ENCODE measurements around the gene C11orf58. TPM values are rescaled to one million over a fixed set of nuclear protein-coding genes. Genes with fewer than 3 reads are reported as not detected.

Gene C11orf58
- total and polyA plus RNA-seq, 2 experiments from 2014 or later = 164 to 280 TPM

- TF ChIP-seq ZNF462 (CRISPR knock-in tag; IDR thresholded peaks at IDR 0.05) (no peak), EZH2phosphoT487 (IDR thresholded peaks at IDR 0.05; ENCODE audit: unreplicated experiment) (no peak), CTCF (conservative IDR thresholded peaks at IDR 0.05; ENCODE audit: low read depth in 2 of 2) (no peak), STAT1 (IDR thresholded peaks at IDR 0.05; ENCODE audit: unreplicated experiment) (no peak), ZNF331 (CRISPR knock-in tag; IDR thresholded peaks at IDR 0.05; ENCODE audit: low read depth) (no peak)
Measured at GRCh38 chr11:16749666-16750065, 11.2 kb downstream of the C11orf58 start (continued).

- peaks cover 93% of the 10 kb centered on the region for H3K36me3 Mint-ChIP-seq (ENCODE audit: low read depth)
- Histone ChIP-seq H3K4me2 (no peak overlapping the region), H3F3A (replicated peaks; ENCODE audit: low read depth) (no peaks in the 10 kb centered on the region), H3K27ac (ENCODE audit: low read depth) (no peak overlapping the region), H3K79me2 (replicated peaks; ENCODE audit: insufficient read depth) (peaks cover 35% of the 10 kb centered on the region), H4K20me1 (replicated peaks; ENCODE audit: insufficient read depth) (peaks cover 33% of the 10 kb centered on the region), H3K36me3 (ENCODE audit: insufficient read depth) (peaks cover 89% of the 10 kb centered on the region), H2AFZ (no peak overlapping the region), H3K27me3 (ENCODE audit: insufficient read depth) (no peaks in the 10 kb centered on the region), H3K9me2 (ENCODE audit: insufficient read depth) (no peaks in the 10 kb centered on the region), H3K4me1 (ENCODE audit: insufficient read depth) (no peaks in the 10 kb centered on the region), H3K4me3 (no peak overlapping the region)
- peaks cover 4% of the 10 kb centered on the region; the same call in 2 of the 3 replicates for H3K4me1 Mint-ChIP-seq
- H3K9me3 Mint-ChIP-seq = no peaks in the 10 kb centered on the region
- no peak overlapping the region for H3K4me3 Mint-ChIP-seq
- H3K27me3 Mint-ChIP-seq (ENCODE audit: insufficient read depth, low read depth, poor library complexity) = no peaks in the 10 kb centered on the region
- DNase-seq (ENCODE audit: low spot score) (no peak), ATAC-seq (no peak)
- H3K27ac Mint-ChIP-seq = no peak overlapping the region
- TF ChIP-seq NANOG (IDR thresholded peaks at IDR 0.05; ENCODE audit: borderline replicate concordance) (no peak), ZNF331 (CRISPR knock-in tag; IDR thresholded peaks at IDR 0.05; ENCODE audit: low read depth) (no peak), CREB1 (CRISPR knock-in tag; IDR thresholded peaks at IDR 0.05; ENCODE audit: low read depth) (no peak), EZH2phosphoT487 (IDR thresholded peaks at IDR 0.05; ENCODE audit: unreplicated experiment) (no peak), ETS1 (IDR thresholded peaks at IDR 0.05) (no peak), ZNF114 (CRISPR knock-in tag; IDR thresholded peaks at IDR 0.05) (no peak), EZH2 (IDR thresholded peaks at IDR 0.05; ENCODE audit: low read depth, unreplicated experiment) (no peak), STAT1 (IDR thresholded peaks at IDR 0.05; ENCODE audit: unreplicated experiment) (no peak), CTCF (conservative IDR thresholded peaks at IDR 0.05; ENCODE audit: low read depth in 2 of 2) (no peak), POLR2AphosphoS5 (IDR thresholded peaks at IDR 0.05; ENCODE audit: low read depth) (no peak), JUNB (IDR thresholded peaks at IDR 0.05; ENCODE audit: unreplicated experiment) (no peak)
Measured at GRCh38 chr11:16750417-16750816, 12.0 kb downstream of the C11orf58 start.

Data from GM23338 (cell line).